ENCODE measurements around the gene EXOC2.

EXOC2 gene

GRCh38 chr6:520820-521219 lies 172.1 kb downstream of the EXOC2 start:
- Histone ChIP-seq H3K36me3 (ENCODE audit: control insufficient read depth, low read length) (peaks cover 2% of the 10 kb centered on the region; the same call in 1 of the 2 replicates), H3K27me3 (ENCODE audit: control insufficient read depth, low read length) (no peaks in the 10 kb centered on the region), H3K27ac (ENCODE audit: low read depth, low read length) (no peak overlapping the region), H3K9me3 (ENCODE audit: control insufficient read depth, insufficient read depth, low read length) (peaks cover 9% of the 10 kb centered on the region; the same call in 1 of the 2 replicates), H3K79me2 (ENCODE audit: control insufficient read depth, low read length) (no peaks in the 10 kb centered on the region), H3K4me2 (ENCODE audit: low read length) (no peak overlapping the region), H4K20me1 (ENCODE audit: control insufficient read depth, insufficient read depth, low read depth, low read length) (no peaks in the 10 kb centered on the region), H3K9me2 (replicated peaks; ENCODE audit: control insufficient read depth, low read length) (no peaks in the 10 kb centered on the region), H3K4me3 (ENCODE audit: low read length) (no peak overlapping the region), H3F3A (ENCODE audit: control insufficient read depth, insufficient read depth) (no peaks in the 10 kb centered on the region), H3K4me1 (ENCODE audit: control insufficient read depth, low read length) (no peaks in the 10 kb centered on the region)
- no peak for TF ChIP-seq CTCF (IDR thresholded peaks at IDR 0.05; ENCODE audit: low read depth, low read length, poor library complexity, severe bottlenecking)
- no peak for TF ChIP-seq EZH2phosphoT487 (IDR thresholded peaks at IDR 0.05; ENCODE audit: borderline replicate concordance, low read length)

GRCh38 chr6:518218-518617 lies 174.7 kb downstream of the EXOC2 start:
- H3K36me3 ChIP-seq (ENCODE audit: control insufficient read depth, low read length): peaks cover 2% of the 10 kb centered on the region; the same call in 1 of the 2 replicates
- H3K4me3 ChIP-seq (ENCODE audit: low read length): no peak overlapping the region
- peaks cover 9% of the 10 kb centered on the region; the same call in 1 of the 2 replicates for H3K9me3 ChIP-seq (ENCODE audit: control insufficient read depth, insufficient read depth, low read length)
- H3K79me2 ChIP-seq (ENCODE audit: control insufficient read depth, low read length): no peaks in the 10 kb centered on the region
- no peaks in the 10 kb centered on the region for H3K9me2 ChIP-seq (replicated peaks; ENCODE audit: control insufficient read depth, low read length)
- TF ChIP-seq EZH2phosphoT487 (IDR thresholded peaks at IDR 0.05; ENCODE audit: borderline replicate concordance, low read length): no peak
- TF ChIP-seq CTCF (IDR thresholded peaks at IDR 0.05; ENCODE audit: low read depth, low read length, poor library complexity, severe bottlenecking): no peak
- H3K27ac ChIP-seq (ENCODE audit: low read depth, low read length): no peak overlapping the region
- H3F3A ChIP-seq (ENCODE audit: control insufficient read depth, insufficient read depth): no peaks in the 10 kb centered on the region
- H3K27me3 ChIP-seq (ENCODE audit: control insufficient read depth, low read length): no peaks in the 10 kb centered on the region
- H3K4me1 ChIP-seq (ENCODE audit: control insufficient read depth, low read length): no peaks in the 10 kb centered on the region
- H3K4me2 ChIP-seq (ENCODE audit: low read length): no peak overlapping the region
- H4K20me1 ChIP-seq (ENCODE audit: control insufficient read depth, insufficient read depth, low read depth, low read length): no peaks in the 10 kb centered on the region

GRCh38 chr6:516213-516612 lies 176.7 kb downstream of the EXOC2 start:
- no peak overlapping the region for H3K27ac ChIP-seq (ENCODE audit: low read depth, low read length)
- no peak for TF ChIP-seq EZH2phosphoT487 (IDR thresholded peaks at IDR 0.05; ENCODE audit: borderline replicate concordance, low read length)
- TF ChIP-seq CTCF (IDR thresholded peaks at IDR 0.05; ENCODE audit: low read depth, low read length, poor library complexity, severe bottlenecking): no peak

More at GRCh38 chr6:516213-516612, 176.7 kb downstream of the EXOC2 start:
- H4K20me1 ChIP-seq (ENCODE audit: control insufficient read depth, insufficient read depth, low read depth, low read length): no peaks in the 10 kb centered on the region
- no peaks in the 10 kb centered on the region for H3K27me3 ChIP-seq (ENCODE audit: control insufficient read depth, low read length)
- H3K4me3 ChIP-seq (ENCODE audit: low read length): no peak overlapping the region
- H3K4me1 ChIP-seq (ENCODE audit: control insufficient read depth, low read length): no peaks in the 10 kb centered on the region
- no peaks in the 10 kb centered on the region for H3K9me2 ChIP-seq (replicated peaks; ENCODE audit: control insufficient read depth, low read length)
- H3K36me3 ChIP-seq (ENCODE audit: control insufficient read depth, low read length): no peaks in the 10 kb centered on the region
- H3F3A ChIP-seq (ENCODE audit: control insufficient read depth, insufficient read depth): no peaks in the 10 kb centered on the region
- peaks cover 7% of the 10 kb centered on the region; the same call in 1 of the 2 replicates for H3K9me3 ChIP-seq (ENCODE audit: control insufficient read depth, insufficient read depth, low read length)
- H3K79me2 ChIP-seq (ENCODE audit: control insufficient read depth, low read length): no peaks in the 10 kb centered on the region
- no peak overlapping the region for H3K4me2 ChIP-seq (ENCODE audit: low read length)

Measured in DOHH2 (cell line).